Activated CD4-positive, alpha-beta T cell treated with anti-CD3 and anti-CD28 coated beads, Interleukin-2, amount 10 ng/mL, durations not matched to agents 7 days and 5 days (primary cell): ENCODE results near the gene MPRIP. TPM values are rescaled to one million over a fixed set of nuclear protein-coding genes. Genes with fewer than 3 reads are reported as not detected.
A peak's percentile ranks its signal among the peaks of the same experiment; 100 is the strongest.

Source experiments
- CTCF ChIA-PET: fragments of 350-600 bp; sonication (Branson Sonifier 250); formaldehyde crosslinking; loops from one replicate; lab custom pipeline; 2021; ENCODE audit warnings: antibody characterized with exemption; lab: Charles Lee
- POLR2A ChIA-PET: fragments of 350-600 bp; sonication (Branson Sonifier 250); formaldehyde crosslinking; loops from one replicate; lab custom pipeline; 2021; ENCODE audit warnings: antibody characterized with exemption; lab: Charles Lee
- DNase-seq: peaks from one replicate; pipeline ENCODE4 v3.0.0-alpha.2; 2020
- H3K27ac Mint-ChIP-seq: one replicate; pipeline ENCODE4 v1.8.0; 2021; ENCODE audit warnings: mild to moderate bottlenecking, moderate library complexity, mixed read lengths
- H3K27me3 Mint-ChIP-seq: one replicate; pipeline ENCODE4 v1.8.0; 2021; ENCODE audit warnings: mixed read lengths
- H3K36me3 Mint-ChIP-seq: one replicate; pipeline ENCODE4 v1.8.0; 2021; ENCODE audit warnings: low read depth, mixed read lengths
- H3K4me1 Mint-ChIP-seq: one replicate; pipeline ENCODE4 v1.8.0; 2021; ENCODE audit warnings: mixed read lengths
- H3K4me3 Mint-ChIP-seq: one replicate; pipeline ENCODE4 v1.8.0; 2021; ENCODE audit warnings: mild to moderate bottlenecking, moderate library complexity, mixed read lengths
- H3K9me3 Mint-ChIP-seq: one replicate; pipeline ENCODE4 v1.8.0; 2021; ENCODE audit warnings: mixed read lengths
- total RNA-seq, 2 experiments: library from RNA; stranded (reverse); gene quantifications; one replicate each; pipeline ENCODE4 v1.2.3, GENCODE V29; 2021

MPRIP gene
- total RNA-seq, 2 experiments from 2014 or later = 234 to 261 TPM

GRCh38 chr17:17201271-17201670 is 159.0 kb downstream of the MPRIP start:
- Mint-ChIP-seq H3K9me3 (peaks cover under 1% of the 10 kb centered on the region), H3K4me3 (no peak overlapping the region), H3K36me3 (peaks cover 41% of the 10 kb centered on the region), H3K4me1 (peaks cover 35% of the 10 kb centered on the region), H3K27me3 (no peaks in the 10 kb centered on the region), H3K27ac (no peak overlapping the region)
- POLR2A ChIA-PET = no interaction called here
- no peak for DNase-seq
- CTCF ChIA-PET = interaction anchor here (0.6 to 2.5 kb wide), 4 partner anchors 12 to 78 kb away, joined by 3 to 7 read pairs (median 3); no protein-coding TSS in a partner anchor

GRCh38 chr17:17201907-17202306 is 159.7 kb downstream of the MPRIP start:
- CTCF ChIA-PET = interaction anchor here (0.6 to 2.5 kb wide), 3 partner anchors 13 to 53 kb away, joined by 3 to 7 read pairs (median 4); no protein-coding TSS in a partner anchor
- POLR2A ChIA-PET = no interaction called here
- DNase-seq = no peak
- no peaks in the 10 kb centered on the region for H3K27me3 Mint-ChIP-seq
- H3K36me3 Mint-ChIP-seq = peaks cover 41% of the 10 kb centered on the region
- peaks cover 2% of the 10 kb centered on the region for H3K9me3 Mint-ChIP-seq
- H3K4me1 Mint-ChIP-seq = peaks cover 37% of the 10 kb centered on the region
- H3K27ac Mint-ChIP-seq = no peak overlapping the region
- H3K4me3 Mint-ChIP-seq = no peak overlapping the region

DNA sequence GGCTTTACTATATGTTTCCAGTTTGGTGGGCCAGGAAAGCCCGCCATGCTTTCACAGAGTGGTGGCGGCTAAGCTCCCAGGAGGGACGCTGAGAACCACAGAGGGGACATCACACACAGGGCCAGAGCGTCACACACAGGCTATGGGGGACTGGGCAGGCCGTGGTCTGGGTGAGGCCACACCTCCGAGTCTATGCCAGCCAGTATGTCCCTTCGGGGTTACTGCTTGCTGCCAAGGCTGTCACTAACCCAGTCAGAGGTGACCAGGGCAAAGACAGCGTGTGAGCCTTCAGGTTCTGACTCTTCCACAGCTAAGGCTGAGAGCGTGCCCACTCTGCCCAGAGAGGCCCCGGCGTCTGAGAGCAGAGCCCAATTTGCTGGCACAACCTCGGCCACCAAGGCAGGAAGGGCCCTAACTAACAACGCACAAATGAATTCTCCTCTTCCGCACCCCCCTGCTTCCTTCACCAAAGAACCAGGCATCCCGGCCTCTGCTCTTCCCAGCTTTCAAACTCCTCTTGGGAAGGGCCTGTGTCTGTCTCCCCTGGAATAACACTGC is 161.0 kb downstream of the MPRIP start:
- CTCF ChIA-PET = no interaction called here

DNA sequence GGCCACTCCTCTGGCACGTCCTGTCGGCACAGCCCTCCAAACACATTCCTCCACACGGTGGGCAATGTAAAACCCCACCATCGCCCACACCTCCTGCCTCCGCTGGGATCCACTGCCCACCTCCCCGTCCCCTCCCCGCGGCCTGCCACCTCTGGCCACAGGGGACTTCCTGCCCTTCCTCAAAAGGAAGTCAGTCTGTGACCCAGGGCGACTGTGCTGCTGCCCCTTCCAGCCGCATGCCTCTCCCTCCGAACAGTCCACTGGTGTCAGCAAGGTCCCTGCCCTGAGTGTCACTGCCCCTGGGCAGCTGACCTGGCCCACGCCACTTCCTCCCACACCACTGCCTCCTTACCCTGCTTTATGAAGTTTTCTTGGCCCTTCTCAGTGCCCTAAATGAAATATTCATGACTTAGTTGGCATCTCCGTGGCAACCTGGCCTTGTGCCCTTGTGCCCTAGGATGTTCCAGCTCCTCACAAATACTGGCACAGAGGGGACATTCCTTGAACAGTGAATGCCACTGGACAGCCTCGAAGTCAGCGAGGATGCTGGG is 161.9 kb downstream of the MPRIP start:
- H3K9me3 Mint-ChIP-seq = peaks cover 2% of the 10 kb centered on the region
- ChIA-PET CTCF (no interaction called here), POLR2A (interaction anchor here (0.7 kb wide), 1 partner anchor 22 kb away, joined by 3 read pairs; no protein-coding TSS in a partner anchor)
- H3K27ac Mint-ChIP-seq = peak overlapping the region; percentile 97
- H3K4me3 Mint-ChIP-seq = peak overlapping the region; percentile 91
- H3K36me3 Mint-ChIP-seq = peaks cover 37% of the 10 kb centered on the region
- no peaks in the 10 kb centered on the region for H3K27me3 Mint-ChIP-seq
- DNase-seq = no peak
- H3K4me1 Mint-ChIP-seq = peaks cover 30% of the 10 kb centered on the region

More for the DNA sequence above, 161.0 kb downstream of the MPRIP start:
- Mint-ChIP-seq H3K36me3 (peaks cover 41% of the 10 kb centered on the region), H3K27ac (peak overlapping the region; percentile 36), H3K27me3 (no peaks in the 10 kb centered on the region), H3K4me3 (peak overlapping the region; percentile 15), H3K4me1 (peaks cover 33% of the 10 kb centered on the region), H3K9me3 (peaks cover 2% of the 10 kb centered on the region)
- DNase-seq = no peak
- POLR2A ChIA-PET = no interaction called here

DNA sequence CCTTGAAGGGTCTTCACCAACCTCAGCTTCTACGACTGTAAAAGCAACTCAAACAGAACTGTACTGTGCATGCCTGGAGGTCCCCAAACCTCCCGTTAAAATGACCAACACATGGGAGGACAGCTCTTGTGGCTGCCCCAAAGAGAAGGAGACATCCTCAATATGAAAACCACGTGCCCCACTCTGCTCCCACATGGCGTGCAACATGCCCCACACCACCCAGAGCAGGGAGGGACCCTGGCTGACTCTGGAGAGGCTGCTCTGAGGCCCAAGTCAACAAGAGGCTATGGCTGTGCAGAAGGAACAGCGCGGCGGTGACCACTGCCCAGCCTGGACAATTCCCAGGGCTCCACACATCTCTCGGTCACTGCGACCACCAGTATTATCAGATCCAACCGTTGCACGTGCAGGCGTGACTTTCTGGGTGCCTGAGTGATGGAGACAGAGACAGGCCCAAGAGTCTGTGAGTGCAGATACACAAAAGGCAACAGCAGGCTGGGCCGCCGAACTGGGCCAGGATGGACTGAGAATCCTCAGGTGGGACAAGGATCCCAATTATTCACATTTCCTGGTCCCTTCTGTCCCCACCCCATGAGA is 162.5 kb downstream of the MPRIP start:
- H3K4me3 Mint-ChIP-seq = peak overlapping the region; percentile 91

GRCh38 chr17:17205368-17206123 is 163.3 kb downstream of the MPRIP start:
- ChIA-PET CTCF (interaction anchor here (0.8 to 1.8 kb wide), 5 partner anchors 9 to 18 kb away, joined by 3 to 4 read pairs (median 4); no protein-coding TSS in a partner anchor), POLR2A (no interaction called here)
- Mint-ChIP-seq H3K27me3 (no peaks in the 10 kb centered on the region), H3K36me3 (peaks cover 29% of the 10 kb centered on the region), H3K27ac (peak overlapping the region; percentile 97), H3K9me3 (peaks cover 2% of the 10 kb centered on the region), H3K4me1 (peaks cover 30% of the 10 kb centered on the region), H3K4me3 (peak overlapping the region; percentile 91)
- peak; percentile 65 for DNase-seq

More for the DNA sequence above, 162.5 kb downstream of the MPRIP start:
- H3K27ac Mint-ChIP-seq = peak overlapping the region; percentile 97
- H3K4me1 Mint-ChIP-seq = peaks cover 30% of the 10 kb centered on the region
- peaks cover 35% of the 10 kb centered on the region for H3K36me3 Mint-ChIP-seq
- DNase-seq = no peak
- POLR2A ChIA-PET = interaction anchor here (0.7 kb wide), 1 partner anchor 22 kb away, joined by 3 read pairs; no protein-coding TSS in a partner anchor
- peaks cover 2% of the 10 kb centered on the region for H3K9me3 Mint-ChIP-seq
- no peaks in the 10 kb centered on the region for H3K27me3 Mint-ChIP-seq
- CTCF ChIA-PET = interaction anchor here (1.8 kb wide), 1 partner anchor 12 kb away, joined by 4 read pairs; no protein-coding TSS in a partner anchor

DNA sequence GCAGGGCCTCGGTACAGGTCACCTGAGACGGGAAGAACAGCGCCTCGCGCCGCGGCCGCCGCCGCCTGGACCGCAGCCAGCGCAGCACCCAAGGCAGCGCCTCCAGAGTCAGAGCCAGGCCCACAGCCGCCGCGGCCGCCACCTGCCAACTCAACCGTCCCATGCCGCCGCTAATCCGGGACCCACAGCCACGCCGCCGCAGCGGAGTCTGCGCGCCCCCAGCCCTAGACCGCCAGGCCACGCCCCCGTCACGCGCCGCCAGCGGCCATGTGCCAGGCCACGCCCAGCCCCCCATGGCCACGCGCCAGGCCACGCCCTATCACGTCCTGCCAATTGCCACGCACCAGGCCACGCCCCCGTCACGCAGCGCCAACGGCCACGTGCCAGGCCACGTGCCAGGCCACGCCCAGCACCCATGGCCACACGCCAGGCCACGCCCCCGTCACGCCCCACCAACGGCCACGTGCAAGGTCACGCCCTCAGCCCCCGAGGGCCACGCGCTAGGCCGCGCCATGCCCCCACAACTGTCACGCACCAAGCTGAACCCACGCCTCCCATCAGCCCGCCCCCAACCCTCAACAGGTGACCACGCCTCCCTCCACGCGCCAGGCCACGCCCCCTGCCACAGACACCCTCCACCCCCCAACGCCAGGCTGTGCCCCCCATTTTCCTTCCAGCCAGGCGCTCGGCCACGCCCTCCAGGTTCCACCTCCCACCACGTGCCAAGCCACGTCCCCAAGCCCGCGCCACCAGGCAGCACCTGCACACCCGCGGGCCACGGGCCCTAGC is 164.1 kb downstream of the MPRIP start, which contains the start of gene PLD6:
Gene PLD6, minus strand, starts transcription at position 210 of the 789 bp plus-strand sequence. Its CDS starts 47 bp downstream, at position 163.
- Mint-ChIP-seq H3K4me1 (peaks cover 30% of the 10 kb centered on the region), H3K27me3 (no peaks in the 10 kb centered on the region), H3K4me3 (peak within 1 kb of the TSS; percentile 91), H3K36me3 (peaks cover 31% of the 10 kb centered on the region), H3K27ac (peak within 1 kb of the TSS; percentile 97), H3K9me3 (peaks cover 2% of the 10 kb centered on the region)
- peak; percentile 93 for DNase-seq
- ChIA-PET CTCF (interaction anchor here (0.8 to 2.0 kb wide), 7 partner anchors 10 to 23 kb away, joined by 3 to 6 read pairs (median 4); no protein-coding TSS in a partner anchor), POLR2A (no interaction called here)

- DNase-seq = no peak
- Mint-ChIP-seq H3K27ac (peak overlapping the region; percentile 57), H3K27me3 (no peaks in the 10 kb centered on the region), H3K4me3 (peak overlapping the region; percentile 55), H3K4me1 (peaks cover 30% of the 10 kb centered on the region), H3K9me3 (peaks cover 2% of the 10 kb centered on the region), H3K36me3 (peaks cover 28% of the 10 kb centered on the region)
- POLR2A ChIA-PET = no interaction called here
- CTCF ChIA-PET = interaction anchor here (1.2 to 2.0 kb wide), 5 partner anchors 11 to 22 kb away, joined by 4 to 6 read pairs (median 5); no protein-coding TSS in a partner anchor
Observed at GRCh38 chr17:17206913-17207335, 164.7 kb downstream of the MPRIP start.

- CTCF ChIA-PET = interaction anchor here (1.2 to 2.0 kb wide), 3 partner anchors 16 to 21 kb away, joined by 5 to 6 read pairs (median 5); no protein-coding TSS in a partner anchor
- H3K4me1 Mint-ChIP-seq = peaks cover 30% of the 10 kb centered on the region
- no peaks in the 10 kb centered on the region for H3K27me3 Mint-ChIP-seq
Observed at GRCh38 chr17:17207998-17208397, 165.7 kb downstream of the MPRIP start.

DNA sequence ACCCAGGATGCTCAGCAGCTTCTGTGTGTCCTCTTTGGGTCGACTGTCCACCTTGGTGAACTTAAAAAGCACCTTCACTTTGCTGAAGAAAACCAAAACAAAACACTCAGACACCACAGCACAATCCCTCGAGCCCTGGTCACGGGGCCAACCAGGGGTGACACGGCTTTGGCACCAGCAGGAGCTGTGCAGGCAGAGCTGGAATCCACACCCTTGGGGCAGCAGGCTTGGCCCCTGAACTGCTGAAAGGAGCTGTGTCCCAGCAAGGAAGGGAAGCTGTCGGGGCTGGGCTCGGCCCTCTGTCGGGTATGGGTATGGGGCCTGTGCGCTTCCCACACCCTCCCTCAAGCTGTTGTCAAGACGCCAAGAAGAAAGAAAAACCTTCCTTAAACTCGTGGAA is 171.5 kb downstream of the MPRIP start:
- CTCF ChIA-PET = interaction anchor here (1.4 kb wide), 1 partner anchor 9 kb away, joined by 4 read pairs; no protein-coding TSS in a partner anchor
- no peak for DNase-seq
- no peaks in the 10 kb centered on the region for H3K4me1 Mint-ChIP-seq
- H3K27me3 Mint-ChIP-seq = no peaks in the 10 kb centered on the region
- H3K4me3 Mint-ChIP-seq = no peak overlapping the region
- H3K36me3 Mint-ChIP-seq = peaks cover 36% of the 10 kb centered on the region
- H3K9me3 Mint-ChIP-seq = no peaks in the 10 kb centered on the region
- POLR2A ChIA-PET = no interaction called here
- H3K27ac Mint-ChIP-seq = no peak overlapping the region

More at GRCh38 chr17:17207998-17208397, 165.7 kb downstream of the MPRIP start:
- H3K9me3 Mint-ChIP-seq = peaks cover 2% of the 10 kb centered on the region
- no peak overlapping the region for H3K27ac Mint-ChIP-seq
- no peak overlapping the region for H3K4me3 Mint-ChIP-seq
- POLR2A ChIA-PET = no interaction called here
- peaks cover 22% of the 10 kb centered on the region for H3K36me3 Mint-ChIP-seq
- no peak for DNase-seq

DNA sequence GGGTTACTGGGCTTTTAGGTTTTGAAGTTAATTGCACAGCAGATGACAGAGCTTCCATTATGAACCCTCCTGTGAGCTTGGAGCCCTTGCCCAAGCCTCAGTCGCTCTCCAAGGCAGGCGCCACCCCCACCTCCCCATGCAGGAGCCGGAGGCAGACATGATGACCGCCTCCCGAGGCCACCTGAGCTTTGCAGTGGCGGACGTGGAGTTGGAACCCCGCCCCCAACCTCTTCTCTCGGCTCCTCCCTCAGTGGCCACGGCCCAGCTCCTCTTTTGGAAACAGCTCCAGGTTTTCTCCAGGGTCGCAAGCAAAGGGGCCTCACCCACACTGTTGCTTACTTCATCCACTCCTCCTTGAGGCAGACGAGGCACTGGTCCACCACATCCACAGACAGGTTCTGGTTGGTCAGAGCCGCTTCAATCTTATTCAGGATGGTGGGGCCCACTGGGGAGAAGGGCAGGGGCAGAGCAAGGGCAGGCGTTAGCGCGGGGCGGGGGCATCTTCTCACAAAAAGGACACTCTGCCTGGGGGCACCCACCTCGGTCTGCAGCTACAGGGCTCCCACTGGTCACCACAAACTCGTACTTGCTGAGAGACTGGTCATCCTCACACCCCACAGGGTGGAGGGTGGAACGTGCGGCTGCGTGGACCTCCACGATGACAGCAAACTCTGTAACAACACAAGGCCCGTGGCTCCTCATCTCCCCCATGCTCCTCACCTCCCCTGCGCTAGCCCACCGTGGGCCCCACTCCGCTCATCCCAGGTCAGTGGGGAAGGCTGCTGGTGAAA is 172.6 kb downstream of the MPRIP start:
- H3K4me1 Mint-ChIP-seq = no peaks in the 10 kb centered on the region
- no peak overlapping the region for H3K27ac Mint-ChIP-seq
- H3K36me3 Mint-ChIP-seq = peaks cover 41% of the 10 kb centered on the region
- no peak overlapping the region for H3K4me3 Mint-ChIP-seq
- ChIA-PET CTCF (no interaction called here), POLR2A (no interaction called here)
- H3K9me3 Mint-ChIP-seq = no peaks in the 10 kb centered on the region
- H3K27me3 Mint-ChIP-seq = no peaks in the 10 kb centered on the region
- no peak for DNase-seq
